Neural progenitor cell (in vitro differentiated cells): Measurements from ENCODE around the gene SULT4A1. TPM values are rescaled to one million over a fixed set of nuclear protein-coding genes. Genes with fewer than 3 reads are reported as not detected.

Experiments used
- DNase-seq: peaks from one replicate; pipeline ENCODE4 v3.0.0-alpha.2; 2016; ENCODE audit warnings: low spot score
- H2AFZ ChIP-seq: fragments of 200-600 bp; sonication (generic); replicated peaks from 2 replicates; pipeline ENCODE4 v1.6.1; 2016; ENCODE audit warnings: antibody characterized with exemption
- H3F3A ChIP-seq: fragments of 200-600 bp; sonication (generic); 2 replicates; pipeline ENCODE4 v1.6.1; 2016; ENCODE audit warnings: antibody characterized with exemption, low read depth
- H3K27ac ChIP-seq: fragments of 200-600 bp; sonication (generic); 2 replicates; pipeline ENCODE4 v1.5.1; 2016; ENCODE audit warnings: mild to moderate bottlenecking
- H3K27me3 ChIP-seq: fragments of 200-600 bp; sonication (generic); 2 replicates; pipeline ENCODE4 v1.6.1; 2016; ENCODE audit warnings: mild to moderate bottlenecking, moderate library complexity
- H3K36me3 ChIP-seq: fragments of 200-600 bp; sonication (generic); 2 replicates; pipeline ENCODE4 v1.5.1; 2016
- H3K4me1 ChIP-seq: fragments of 200-600 bp; sonication (generic); 2 replicates; pipeline ENCODE4 v1.6.1; 2016; ENCODE audit warnings: mixed run types
- H3K4me2 ChIP-seq: fragments of 200-600 bp; sonication (generic); 2 replicates; pipeline ENCODE4 v1.6.1; 2016
- H3K4me3 ChIP-seq: fragments of 200-600 bp; sonication (generic); 2 replicates; pipeline ENCODE4 v1.5.1; 2016
- H3K79me2 ChIP-seq: fragments of 200-600 bp; sonication (generic); 2 replicates; pipeline ENCODE4 v1.6.1; 2016; ENCODE audit warnings: low read depth
- H3K9ac ChIP-seq: fragments of 200-600 bp; sonication (generic); 2 replicates; pipeline ENCODE4 v1.6.1; 2016
- H3K9me3 ChIP-seq: fragments of 200-600 bp; sonication (generic); 2 replicates; pipeline ENCODE4 v1.5.1; 2016; ENCODE audit warnings: low read depth
- H4K20me1 ChIP-seq: fragments of 200-600 bp; sonication (generic); 2 replicates; pipeline ENCODE4 v1.6.1; 2016; ENCODE audit warnings: low read depth
- H3K27ac Mint-ChIP-seq: 3 replicates; pipeline ENCODE4 v1.8.0; 2021; ENCODE audit warnings: mixed read lengths
- H3K27me3 Mint-ChIP-seq: 2 replicates; pipeline ENCODE4 v1.8.0; 2022; ENCODE audit warnings: low read depth, mild to moderate bottlenecking, inconsistent platforms, moderate library complexity, mixed read lengths; ENCODE audit not compliant: insufficient read depth
- H3K36me3 Mint-ChIP-seq: 3 replicates; pipeline ENCODE4 v1.8.0; 2021; ENCODE audit warnings: mixed read lengths
- H3K4me1 Mint-ChIP-seq: 3 replicates; pipeline ENCODE4 v1.8.0; 2021; ENCODE audit warnings: mixed read lengths
- H3K4me3 Mint-ChIP-seq: 3 replicates; pipeline ENCODE4 v1.8.0; 2021; ENCODE audit warnings: mild to moderate bottlenecking, moderate library complexity, mixed read lengths
- H3K9me3 Mint-ChIP-seq: 3 replicates; pipeline ENCODE4 v1.8.0; 2020; ENCODE audit warnings: mixed read lengths
- CTCF ChIP-seq: fragments of 200-600 bp; sonication (generic); IDR thresholded peaks from 2 replicates; pipeline ENCODE4 v1.5.1; 2017; ENCODE audit warnings: antibody characterized with exemption, mild to moderate bottlenecking
- EZH2 ChIP-seq: fragments of 200-600 bp; sonication (generic); IDR thresholded peaks from 2 replicates; pipeline ENCODE4 v1.6.1; 2017; ENCODE audit warnings: antibody characterized with exemption, mild to moderate bottlenecking, moderate library complexity
- EZH2phosphoT487 ChIP-seq: fragments of 200-600 bp; sonication (generic); IDR thresholded peaks from 2 replicates; pipeline ENCODE4 v1.6.1; 2017; ENCODE audit warnings: antibody characterized with exemption
- total RNA-seq: library from RNA; depleted of rRNA; stranded (reverse); fragments of >200 nt; gene quantifications from 2 replicates; pipeline ENCODE4 v1.2.3, GENCODE V29; 2015; ENCODE audit warnings: low replicate concordance

The SULT4A1 gene
- total RNA-seq, 1 donor from 2014 or later: 14.2 TPM

GRCh38 chr22:43850529-43850928 is 11.8 kb downstream of the SULT4A1 start:
- Mint-ChIP-seq H3K27ac (no peak overlapping the region), H3K4me3 (no peak overlapping the region), H3K9me3 (no peaks in the 10 kb centered on the region), H3K4me1 (peaks cover 15% of the 10 kb centered on the region), H3K27me3 (peaks cover 6% of the 10 kb centered on the region), H3K36me3 (no peaks in the 10 kb centered on the region)
- no peak overlapping the region for H3K4me3 ChIP-seq
- H3K4me1 ChIP-seq: peaks cover 6% of the 10 kb centered on the region
- no peak overlapping the region for H3K4me2 ChIP-seq
- no peak overlapping the region for H3K27ac ChIP-seq
- no peaks in the 10 kb centered on the region for H3K27me3 ChIP-seq
- H2AFZ ChIP-seq: no peak overlapping the region
- H3K79me2 ChIP-seq: peaks cover 41% of the 10 kb centered on the region
- TF ChIP-seq EZH2 (no peak), CTCF (no peak), EZH2phosphoT487 (no peak)
- no peaks in the 10 kb centered on the region for H3K9me3 ChIP-seq
- no peak for DNase-seq
- H3K36me3 ChIP-seq: no peaks in the 10 kb centered on the region
- no peak overlapping the region for H3K9ac ChIP-seq
- no peaks in the 10 kb centered on the region for H3F3A ChIP-seq
- peaks cover 80% of the 10 kb centered on the region for H4K20me1 ChIP-seq

- TF ChIP-seq CTCF: no peak
- TF ChIP-seq EZH2phosphoT487: no peak
- TF ChIP-seq EZH2: no peak
Observed at GRCh38 chr22:43849731-43850130, 12.6 kb downstream of the SULT4A1 start.

GRCh38 chr22:43848366-43849171 is 13.7 kb downstream of the SULT4A1 start:
- H3K9me3 Mint-ChIP-seq: no peaks in the 10 kb centered on the region
- Histone ChIP-seq H3K4me1 (peaks cover 6% of the 10 kb centered on the region), H2AFZ (no peak overlapping the region), H3K9ac (no peak overlapping the region), H3K79me2 (peaks cover 45% of the 10 kb centered on the region), H3K9me3 (no peaks in the 10 kb centered on the region), H3K27ac (no peak overlapping the region), H3K36me3 (no peaks in the 10 kb centered on the region), H3F3A (no peaks in the 10 kb centered on the region), H3K4me3 (no peak overlapping the region), H3K27me3 (no peaks in the 10 kb centered on the region), H3K4me2 (no peak overlapping the region), H4K20me1 (peaks cover 90% of the 10 kb centered on the region)
- H3K4me3 Mint-ChIP-seq: no peak overlapping the region
- peak overlapping the region; percentile 50 for H3K27ac Mint-ChIP-seq
- DNase-seq: peak; percentile 61
- H3K27me3 Mint-ChIP-seq: peaks cover 6% of the 10 kb centered on the region
- H3K36me3 Mint-ChIP-seq: no peaks in the 10 kb centered on the region
- peaks cover 15% of the 10 kb centered on the region for H3K4me1 Mint-ChIP-seq
- TF ChIP-seq EZH2phosphoT487: no peak
- TF ChIP-seq CTCF: peak; percentile 55
- no peak for TF ChIP-seq EZH2

More at GRCh38 chr22:43849731-43850130, 12.6 kb downstream of the SULT4A1 start:
- DNase-seq: no peak
- Histone ChIP-seq H2AFZ (no peak overlapping the region), H3K27ac (no peak overlapping the region), H4K20me1 (peaks cover 88% of the 10 kb centered on the region), H3K79me2 (peaks cover 45% of the 10 kb centered on the region), H3K4me1 (peaks cover 6% of the 10 kb centered on the region), H3K4me2 (no peak overlapping the region), H3K9ac (no peak overlapping the region), H3K36me3 (no peaks in the 10 kb centered on the region), H3K9me3 (no peaks in the 10 kb centered on the region), H3K4me3 (no peak overlapping the region), H3F3A (no peaks in the 10 kb centered on the region), H3K27me3 (no peaks in the 10 kb centered on the region)
- H3K36me3 Mint-ChIP-seq: no peaks in the 10 kb centered on the region
- peaks cover 6% of the 10 kb centered on the region for H3K27me3 Mint-ChIP-seq
- H3K27ac Mint-ChIP-seq: no peak overlapping the region
- no peaks in the 10 kb centered on the region for H3K9me3 Mint-ChIP-seq
- H3K4me3 Mint-ChIP-seq: no peak overlapping the region
- peaks cover 15% of the 10 kb centered on the region for H3K4me1 Mint-ChIP-seq
